Panc1 (cell line): Measurements from ENCODE around the gene ANKRD55. TPM values are rescaled to one million over a fixed set of nuclear protein-coding genes. Genes with fewer than 3 reads are reported as not detected.

Source experiments
- ATAC-seq: fragments of 200-7000 bp; cut with Tn5 transposase; 2 replicates; pipeline ENCODE4 v1.9.1; 2020; ENCODE audit warnings: mild to moderate bottlenecking, moderate library complexity
- BruUV-seq: library from RNA; stranded (reverse); fragments of 400-500 nt; replicated peaks from 2 replicates; lab custom pipeline; 2021; lab: Mats Ljungman, UMichigan
- CTCF ChIA-PET: fragments of 300-600 bp; sonication (Branson Sonifier 250); formaldehyde crosslinking; loops from one replicate; lab custom pipeline; 2022; ENCODE audit warnings: antibody characterized with exemption; lab: Charles Lee
- POLR2A ChIA-PET: fragments of 300-600 bp; sonication (Branson Sonifier 250); formaldehyde crosslinking; loops from one replicate; lab custom pipeline; 2022; ENCODE audit warnings: antibody characterized with exemption; lab: Charles Lee
- DNase-seq: peaks from one replicate; pipeline ENCODE4 v3.0.0-alpha.2; 2010; ENCODE audit warnings: low read depth, low spot score
- H3K27ac ChIP-seq: 2 replicates; pipeline ENCODE4 v1.5.1; 2011; ENCODE audit warnings: mild to moderate bottlenecking, low read length, inconsistent platforms
- H3K27me3 ChIP-seq: fragments of 200-500 bp; sonication (Bioruptor generic); 2 replicates; pipeline ENCODE4 v1.6.0; 2014; ENCODE audit warnings: low read length, inconsistent platforms; ENCODE audit not compliant: control insufficient read depth, insufficient read depth
- H3K36me3 ChIP-seq: fragments of 200-500 bp; sonication (Bioruptor generic); 2 replicates; pipeline ENCODE4 v1.5.1; 2014; ENCODE audit warnings: inconsistent platforms, mild to moderate bottlenecking, low read length, moderate library complexity; ENCODE audit not compliant: control insufficient read depth, insufficient read depth
- H3K4me1 ChIP-seq: 2 replicates; pipeline ENCODE4 v1.5.1; 2011; ENCODE audit warnings: inconsistent platforms, mild to moderate bottlenecking, low read length, moderate library complexity; ENCODE audit not compliant: control insufficient read depth, insufficient read depth
- H3K4me3 ChIP-seq, 2 experiments: 2 replicates each; pipeline ENCODE4 v1.5.1; 2011 to 2012; ENCODE audit warnings: low read depth in 2 of 2, low read length in 2 of 2, mild to moderate bottlenecking in 2 of 2, inconsistent platforms in 1 of 2, moderate library complexity in 1 of 2
- H3K9me3 ChIP-seq: fragments of 200-500 bp; sonication (Bioruptor generic); 2 replicates; pipeline ENCODE4 v1.5.1; 2014; ENCODE audit warnings: low read depth, mild to moderate bottlenecking, inconsistent platforms, low read length, moderate library complexity; ENCODE audit not compliant: control insufficient read depth, insufficient read depth
- CTCF ChIP-seq: fragments of 450-650 bp; IDR thresholded peaks from 2 replicates; pipeline ENCODE4 v1.5.1; 2017; ENCODE audit warnings: mild to moderate bottlenecking
- POLR2AphosphoS5 ChIP-seq: IDR thresholded peaks from 2 replicates; pipeline ENCODE4 v1.6.1; 2012; ENCODE audit warnings: mild to moderate bottlenecking, low read depth, low read length, moderate library complexity
- SIN3A ChIP-seq: IDR thresholded peaks from 2 replicates; pipeline ENCODE4 v1.6.1; 2012; ENCODE audit warnings: low read depth, mild to moderate bottlenecking, low read length, moderate library complexity, borderline replicate concordance; ENCODE audit not compliant: insufficient read depth
- TCF7L2 ChIP-seq: IDR thresholded peaks from 2 replicates; pipeline ENCODE4 v1.6.1; 2011; ENCODE audit warnings: mild to moderate bottlenecking, low read depth, low read length, inconsistent platforms
- in situ Hi-C: cut with HindIII; loops from 2 replicates; pipeline ENCODE4 v1.10.0; 2016; ENCODE audit warnings: low sequenced_read_pairs, low pct_unique_long_range_greater_than_20kb
- intact Hi-C: fragments of 100-400 bp; cut with micrococcal nuclease; formaldehyde crosslinking; loops from one replicate; pipeline ENCODE4 v1.10.0; 2022; ENCODE audit not compliant: unreplicated experiment
- total RNA-seq: library from RNA; stranded (reverse); gene quantifications from one replicate; pipeline ENCODE4 v1.2.1, GENCODE V29; 2021; ENCODE audit not compliant: unreplicated experiment
- TF ChIP-seq, protein P1 (sequence below), 2 experiments: IDR thresholded peaks; 2 replicates each; pipeline ENCODE4 v1.6.1; 2011 to 2012; ENCODE audit warnings: low read depth in 2 of 2, control low read depth in 1 of 2, low read length in 1 of 2, mild to moderate bottlenecking in 1 of 2, moderate library complexity in 1 of 2; ENCODE audit not compliant: insufficient read depth in 1 of 2

Gene ANKRD55
- total RNA-seq, 1 experiment from 2014 or later = not detected

GRCh38 chr5:56264417-56265025 lies 31.4 kb upstream of the ANKRD55 start:
- no TSS peak for BruUV-seq
- intact Hi-C loops = no loop called here

DNA sequence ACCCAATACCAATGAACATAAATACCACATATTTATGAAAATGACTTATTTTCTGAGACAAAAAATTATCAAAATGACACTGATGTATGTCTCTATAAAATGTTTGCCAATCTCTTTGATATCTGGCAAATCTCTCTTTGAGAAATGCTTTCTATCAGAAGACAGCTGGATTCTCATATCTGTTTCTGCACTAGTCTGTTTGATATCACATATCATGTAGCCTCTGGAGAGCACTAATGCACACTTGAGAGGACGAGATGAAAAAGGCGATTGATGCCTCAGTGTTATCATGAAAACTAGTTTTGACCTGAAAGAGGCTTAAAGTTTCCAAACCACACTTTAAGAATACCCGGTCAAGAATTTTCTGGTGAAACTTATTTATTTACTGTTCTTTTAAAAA lies 29.1 kb upstream of the ANKRD55 start:
- no TSS peak for BruUV-seq
- in situ Hi-C loops (no loop called here), intact Hi-C loops (no loop called here)
- no peak for ATAC-seq
- ChIA-PET POLR2A (no interaction called here), CTCF (no interaction called here)
- H3K36me3 ChIP-seq = no peaks in the 10 kb centered on the region
- no peak overlapping the region for H3K27ac ChIP-seq
- H3K27me3 ChIP-seq = no peaks in the 10 kb centered on the region
- no peak for DNase-seq
- TF ChIP-seq SIN3A = no peak
- TF ChIP-seq TCF7L2 = no peak
- TF ChIP-seq, protein P1, sequence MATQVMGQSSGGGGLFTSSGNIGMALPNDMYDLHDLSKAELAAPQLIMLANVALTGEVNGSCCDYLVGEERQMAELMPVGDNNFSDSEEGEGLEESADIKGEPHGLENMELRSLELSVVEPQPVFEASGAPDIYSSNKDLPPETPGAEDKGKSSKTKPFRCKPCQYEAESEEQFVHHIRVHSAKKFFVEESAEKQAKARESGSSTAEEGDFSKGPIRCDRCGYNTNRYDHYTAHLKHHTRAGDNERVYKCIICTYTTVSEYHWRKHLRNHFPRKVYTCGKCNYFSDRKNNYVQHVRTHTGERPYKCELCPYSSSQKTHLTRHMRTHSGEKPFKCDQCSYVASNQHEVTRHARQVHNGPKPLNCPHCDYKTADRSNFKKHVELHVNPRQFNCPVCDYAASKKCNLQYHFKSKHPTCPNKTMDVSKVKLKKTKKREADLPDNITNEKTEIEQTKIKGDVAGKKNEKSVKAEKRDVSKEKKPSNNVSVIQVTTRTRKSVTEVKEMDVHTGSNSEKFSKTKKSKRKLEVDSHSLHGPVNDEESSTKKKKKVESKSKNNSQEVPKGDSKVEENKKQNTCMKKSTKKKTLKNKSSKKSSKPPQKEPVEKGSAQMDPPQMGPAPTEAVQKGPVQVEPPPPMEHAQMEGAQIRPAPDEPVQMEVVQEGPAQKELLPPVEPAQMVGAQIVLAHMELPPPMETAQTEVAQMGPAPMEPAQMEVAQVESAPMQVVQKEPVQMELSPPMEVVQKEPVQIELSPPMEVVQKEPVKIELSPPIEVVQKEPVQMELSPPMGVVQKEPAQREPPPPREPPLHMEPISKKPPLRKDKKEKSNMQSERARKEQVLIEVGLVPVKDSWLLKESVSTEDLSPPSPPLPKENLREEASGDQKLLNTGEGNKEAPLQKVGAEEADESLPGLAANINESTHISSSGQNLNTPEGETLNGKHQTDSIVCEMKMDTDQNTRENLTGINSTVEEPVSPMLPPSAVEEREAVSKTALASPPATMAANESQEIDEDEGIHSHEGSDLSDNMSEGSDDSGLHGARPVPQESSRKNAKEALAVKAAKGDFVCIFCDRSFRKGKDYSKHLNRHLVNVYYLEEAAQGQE (IDR thresholded peaks at IDR 0.05; ENCODE audit: insufficient read depth in 1 of 2, low read depth in 2 of 2, low read length in 1 of 2) = no peak
- no peak for TF ChIP-seq CTCF
- TF ChIP-seq POLR2AphosphoS5 = no peak
- H3K9me3 ChIP-seq = no peaks in the 10 kb centered on the region
- no peak overlapping the region for H3K4me3 ChIP-seq
- no peaks in the 10 kb centered on the region; the same call in 1 of the 2 replicates for H3K4me1 ChIP-seq

More at GRCh38 chr5:56264417-56265025, 31.4 kb upstream of the ANKRD55 start:
- Histone ChIP-seq H3K4me1 (no peaks in the 10 kb centered on the region), H3K4me3 (no peak overlapping the region), H3K27ac (no peak overlapping the region), H3K36me3 (no peaks in the 10 kb centered on the region), H3K9me3 (no peaks in the 10 kb centered on the region), H3K27me3 (no peaks in the 10 kb centered on the region)
- TF ChIP-seq CTCF = peak; percentile 77
- no peak for TF ChIP-seq TCF7L2
- in situ Hi-C loops = no loop called here
- DNase-seq = no peak
- CTCF ChIA-PET = no interaction called here
- peak; percentile 80 for ATAC-seq
- POLR2A ChIA-PET = no interaction called here
